NCI-H2227 (cell line): ENCODE results near the gene GMIP.

ENCODE experiments used
- DNase-seq: peaks from one replicate; lab custom pipeline; 2025; ENCODE audit not compliant: unreplicated experiment; lab: John Stamatoyannopoulos, UW

Gene GMIP

DNA sequence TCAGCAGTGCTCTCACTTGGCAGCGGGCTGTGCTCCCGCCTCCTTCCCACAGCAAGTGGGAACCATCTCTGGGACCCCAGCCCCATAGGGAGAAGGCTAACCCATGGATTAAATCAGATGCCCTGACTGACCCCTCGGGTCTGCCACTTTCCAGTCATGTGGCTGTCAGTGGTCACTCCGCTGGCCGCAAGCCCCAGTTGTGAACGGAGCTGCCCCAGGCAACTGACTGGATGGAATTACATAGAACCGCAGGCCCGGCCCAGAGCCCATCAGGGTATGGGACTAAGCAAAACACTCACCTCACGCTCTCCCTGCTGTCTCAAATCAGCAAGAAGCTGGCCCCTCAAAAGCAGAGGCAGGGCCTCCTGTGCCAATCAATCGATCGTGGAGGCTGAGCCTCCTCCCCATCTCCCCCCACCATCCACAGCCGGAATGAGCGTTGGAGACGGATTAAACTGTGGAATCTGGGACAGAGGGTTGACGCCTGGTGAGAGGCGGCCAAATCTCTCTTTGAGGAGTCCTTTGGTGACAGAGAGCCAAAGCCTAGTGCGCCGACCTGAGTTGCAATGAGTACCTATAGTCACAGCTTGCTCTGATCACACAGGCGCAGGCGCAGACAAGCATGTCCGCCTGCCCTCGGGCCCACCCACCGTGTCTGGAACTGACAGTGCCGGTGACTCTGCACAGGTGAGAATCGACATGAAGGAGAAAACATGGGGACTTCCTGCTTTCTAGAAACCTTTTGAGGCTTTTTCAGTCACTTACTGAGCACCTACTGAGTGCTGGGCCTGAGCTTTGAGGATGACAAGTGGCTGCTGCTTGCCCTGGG lies 63.7 kb downstream of the GMIP start:
- DNase-seq: no peak
